NCI-H345 (cell line): ENCODE measurements around the gene PLCD1.
"Not testable (repeated sequence)": the region's sequence is repeated elsewhere in the genome, so short reads cannot be mapped to it uniquely, and the experiment has no call there.

Experiments
- DNase-seq: peaks from one replicate; lab custom pipeline; 2025; lab: John Stamatoyannopoulos, UW

Gene PLCD1

DNA sequence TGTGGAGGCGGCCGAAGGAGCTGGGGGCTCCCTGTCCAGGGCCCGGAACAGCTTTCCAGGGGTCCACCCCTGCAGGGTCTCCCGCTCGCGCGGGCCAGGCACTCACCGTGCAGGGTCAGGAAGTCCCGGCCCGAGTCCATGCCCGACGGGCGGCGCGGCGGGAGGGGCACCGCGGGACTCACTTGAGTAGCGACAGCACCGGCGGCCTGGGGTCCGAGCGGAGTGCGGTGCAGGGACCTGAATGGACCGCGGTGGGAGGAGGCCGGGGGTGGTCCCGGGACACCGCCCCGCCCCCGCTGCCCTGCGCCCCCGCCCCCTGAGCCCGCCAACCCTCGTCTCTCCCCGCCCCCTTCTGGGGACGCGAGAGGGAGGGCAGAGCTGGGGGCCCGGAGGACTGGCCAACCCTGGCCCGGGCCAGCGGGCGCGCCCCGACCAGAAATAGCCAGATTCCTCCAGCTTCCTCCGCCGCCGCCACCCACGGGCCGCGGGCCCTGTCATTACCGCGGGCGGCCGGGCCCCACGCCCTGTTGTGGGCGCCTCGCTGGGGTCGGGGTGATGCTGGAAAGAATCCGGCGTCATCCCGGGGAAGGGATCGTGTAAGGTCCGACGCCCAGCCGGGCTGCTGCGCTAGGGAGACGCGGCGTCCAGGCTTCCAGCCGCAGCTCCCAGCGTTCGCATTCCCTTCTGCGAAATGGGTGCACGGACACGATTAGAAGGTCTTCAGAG lies at the start of gene PLCD1:
TSS of gene PLCD1 (minus strand) at position 243 of the 726 bp plus-strand sequence. CDS start at position 140, 103 bp downstream.
- no peak for DNase-seq

GRCh38 chr3:38077073-38077472 lies 47.6 kb upstream of the PLCD1 start:
- DNase-seq = not testable (repeated sequence)

DNA sequence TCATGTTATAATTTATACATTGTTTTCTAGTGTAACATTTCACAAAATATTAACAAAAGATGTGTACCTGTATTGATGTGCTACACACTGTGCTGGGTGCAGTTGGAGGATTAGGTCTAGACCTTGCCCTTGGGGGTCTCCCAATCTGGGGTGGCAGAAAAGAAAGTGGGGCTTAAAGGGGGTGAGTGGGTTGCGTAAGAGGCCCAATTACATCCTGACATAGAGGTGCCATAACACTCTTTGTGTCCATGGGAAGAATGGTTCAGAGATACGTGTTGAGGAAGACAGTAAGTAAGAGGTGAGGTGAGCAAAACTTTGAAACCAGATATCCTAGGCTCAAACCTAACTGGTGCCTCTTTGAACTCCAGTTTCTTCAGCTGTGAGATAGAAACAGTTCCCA lies 40.6 kb upstream of the PLCD1 start:
- DNase-seq = no peak

DNA sequence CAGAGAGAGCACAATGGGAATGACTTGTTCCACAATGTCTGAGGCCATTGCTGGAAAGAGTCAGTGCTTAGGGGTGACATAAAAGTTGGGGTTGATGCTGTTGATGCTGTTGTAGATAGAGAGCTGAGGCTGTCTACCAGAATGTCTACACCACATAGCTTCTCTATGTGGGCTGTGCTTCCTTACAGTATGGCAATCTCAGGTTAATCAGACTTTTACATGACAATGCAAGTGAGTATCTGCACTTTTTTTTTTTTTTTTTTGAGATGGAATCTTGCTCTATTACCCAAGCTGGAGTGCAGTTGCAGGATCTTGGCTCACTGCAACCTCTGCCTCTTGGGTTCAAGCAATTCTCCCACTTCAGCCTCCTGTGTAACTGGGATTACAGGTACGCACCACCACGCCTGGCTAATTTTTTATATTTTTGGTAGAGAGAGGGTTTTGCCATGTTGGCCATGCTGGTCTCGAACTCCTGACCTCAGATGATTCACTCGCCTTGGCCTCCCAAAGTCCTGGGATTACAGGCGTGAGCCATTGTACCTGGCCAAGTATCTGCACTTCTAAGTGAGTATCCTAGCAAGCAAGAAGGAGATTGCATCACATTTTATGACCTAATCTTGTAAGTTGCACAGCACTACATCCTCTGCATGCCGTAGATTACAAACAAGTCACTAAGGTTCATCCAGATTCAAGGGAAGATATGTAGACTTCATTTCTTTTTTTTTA lies 38.2 kb upstream of the PLCD1 start:
- DNase-seq = no peak

- not testable (repeated sequence) for DNase-seq
Measured at GRCh38 chr3:38064453-38064852, 35.0 kb upstream of the PLCD1 start.

GRCh38 chr3:38062809-38063208 lies 33.4 kb upstream of the PLCD1 start:
- DNase-seq = no peak

GRCh38 chr3:38059591-38059990 lies 30.1 kb upstream of the PLCD1 start:
- no peak for DNase-seq

DNA sequence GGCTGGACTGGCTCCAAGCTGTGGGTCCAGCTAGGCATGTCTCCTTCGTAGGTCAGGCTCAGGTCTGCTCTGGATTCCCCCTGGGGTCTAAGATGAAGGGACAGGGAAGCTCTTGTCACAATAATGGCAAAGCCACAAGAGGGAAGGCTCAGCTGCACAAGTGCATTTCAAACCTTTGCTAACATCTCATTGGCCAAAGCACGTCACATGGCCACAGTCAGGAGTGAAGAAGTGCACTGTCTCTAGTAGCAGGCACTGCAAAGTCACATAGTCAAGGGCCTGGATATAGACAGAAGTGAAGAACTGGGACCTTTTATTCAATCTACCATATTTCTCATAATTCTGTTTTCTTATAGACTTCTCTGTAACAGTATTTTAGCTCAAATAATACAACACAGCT lies 29.7 kb upstream of the PLCD1 start:
- no peak for DNase-seq

DNA sequence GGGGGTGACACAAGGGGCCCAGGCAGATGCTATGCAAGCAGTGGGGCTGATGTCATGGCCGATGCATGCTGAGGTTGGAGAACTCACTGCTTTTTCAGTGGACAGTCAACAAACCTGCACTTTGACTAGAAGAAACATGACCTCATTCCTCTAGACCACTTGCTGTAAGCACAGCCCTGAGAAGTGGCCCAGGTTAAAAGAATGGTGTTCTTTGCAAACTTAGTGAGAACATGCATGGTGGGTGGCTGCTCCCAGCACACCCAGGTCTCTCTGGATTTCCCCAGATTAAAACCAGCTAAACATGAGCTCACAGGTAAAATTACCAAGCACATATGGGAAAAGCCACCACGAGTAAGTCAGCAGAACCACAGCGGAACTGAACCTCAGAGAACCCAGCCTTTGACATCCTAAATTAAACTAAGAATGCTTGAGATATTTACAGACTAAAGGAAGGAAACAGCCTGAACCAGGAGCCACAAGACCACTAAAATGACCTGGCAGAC lies 25.1 kb upstream of the PLCD1 start:
- no peak for DNase-seq

DNA sequence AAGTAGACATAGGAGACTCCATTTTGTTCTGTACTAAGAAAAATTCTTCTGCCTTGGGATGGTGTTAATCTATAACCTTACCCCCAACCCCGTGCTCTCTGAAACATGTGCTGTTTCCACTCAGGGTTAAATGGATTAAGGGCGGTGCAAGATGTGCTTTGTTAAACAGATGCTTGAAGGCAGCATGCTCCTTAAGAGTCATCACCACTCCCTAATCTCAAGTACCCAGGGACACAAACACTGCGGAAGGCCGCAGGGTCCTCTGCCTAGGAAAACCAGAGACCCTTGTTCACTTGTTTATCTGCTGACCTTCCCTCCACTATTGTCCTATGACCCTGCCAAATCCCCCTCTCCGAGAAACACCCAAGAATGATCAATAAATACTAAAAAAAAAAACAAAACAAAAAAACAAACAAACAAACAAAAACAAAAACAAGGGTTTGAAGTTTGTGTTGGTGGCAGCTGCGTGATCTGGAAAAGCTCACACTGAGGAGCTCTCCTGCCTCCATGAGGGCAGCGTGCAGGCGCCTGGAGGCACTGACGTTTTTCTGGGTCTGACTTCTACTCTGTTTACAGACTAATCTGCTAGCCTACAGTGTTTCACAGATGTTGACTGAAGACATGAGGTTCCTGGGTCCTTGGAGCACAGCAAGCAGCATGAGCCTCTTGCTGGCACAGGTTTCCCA lies 24.5 kb upstream of the PLCD1 start:
- DNase-seq = not testable (repeated sequence)

- not testable (repeated sequence) for DNase-seq
Measured at GRCh38 chr3:38053286-38053685, 23.8 kb upstream of the PLCD1 start.

DNA sequence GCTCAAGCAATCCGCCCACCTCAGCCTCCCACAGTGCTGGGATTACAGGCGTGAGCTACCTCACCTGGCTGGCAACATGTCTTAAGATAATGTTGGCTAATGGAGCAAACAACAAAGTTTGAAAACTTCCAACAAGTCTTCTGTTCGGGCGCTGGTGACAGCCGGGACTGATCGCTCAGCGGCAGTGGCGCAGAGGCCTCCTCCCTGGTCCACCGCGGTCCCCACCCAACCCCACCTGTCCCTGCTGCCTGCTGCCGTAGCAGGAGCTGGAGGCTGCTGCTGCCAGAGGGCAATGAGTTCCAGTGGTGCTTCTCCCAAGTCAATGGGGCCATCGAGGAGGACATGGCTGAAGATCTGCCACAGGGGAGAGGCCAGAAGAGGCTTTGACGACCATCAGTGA lies 21.7 kb upstream of the PLCD1 start:
- no peak for DNase-seq

GRCh38 chr3:38049358-38050126 lies 20.1 kb upstream of the PLCD1 start:
- DNase-seq = no peak

DNA sequence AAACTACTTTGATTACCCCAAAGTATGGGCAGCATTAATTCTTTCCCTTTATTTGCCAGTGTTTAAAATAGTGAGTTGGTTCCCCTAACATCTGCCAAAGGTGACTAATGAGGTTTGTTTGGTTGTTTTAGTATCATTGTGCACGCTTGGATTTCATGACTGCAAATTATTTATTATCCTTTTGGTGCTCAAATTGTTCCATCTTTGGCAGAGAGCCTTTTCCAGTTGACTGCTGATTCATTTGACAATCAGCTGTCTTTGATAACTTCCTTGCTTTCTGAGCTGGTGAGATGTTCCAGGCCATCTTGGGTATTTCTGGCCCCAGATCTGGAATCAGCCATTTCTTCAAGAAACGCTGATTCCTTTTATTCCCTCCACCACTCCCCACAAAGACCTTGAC lies 18.5 kb upstream of the PLCD1 start:
- DNase-seq = no peak

DNA sequence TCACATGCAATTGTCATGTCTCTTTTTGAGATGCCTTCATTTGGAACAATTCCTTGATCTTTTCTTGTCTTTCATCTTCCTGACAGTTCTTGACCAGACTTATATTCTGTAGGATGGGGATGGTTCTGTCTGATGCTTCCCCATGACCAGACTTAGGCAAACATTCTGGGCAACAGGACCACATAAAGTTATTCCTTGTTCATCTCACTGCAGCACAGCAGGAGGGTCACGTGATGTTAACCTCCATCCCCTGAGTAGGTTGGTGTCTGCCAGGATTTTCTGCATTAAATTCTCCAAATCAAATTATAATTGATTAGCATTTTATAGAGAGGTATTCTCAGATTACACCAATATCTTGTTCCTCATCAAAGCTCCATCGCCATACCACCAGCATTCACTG lies 17.4 kb upstream of the PLCD1 start:
- DNase-seq = no peak

- DNase-seq = no peak
Measured at GRCh38 chr3:38046027-38046426, 16.6 kb upstream of the PLCD1 start.

DNA sequence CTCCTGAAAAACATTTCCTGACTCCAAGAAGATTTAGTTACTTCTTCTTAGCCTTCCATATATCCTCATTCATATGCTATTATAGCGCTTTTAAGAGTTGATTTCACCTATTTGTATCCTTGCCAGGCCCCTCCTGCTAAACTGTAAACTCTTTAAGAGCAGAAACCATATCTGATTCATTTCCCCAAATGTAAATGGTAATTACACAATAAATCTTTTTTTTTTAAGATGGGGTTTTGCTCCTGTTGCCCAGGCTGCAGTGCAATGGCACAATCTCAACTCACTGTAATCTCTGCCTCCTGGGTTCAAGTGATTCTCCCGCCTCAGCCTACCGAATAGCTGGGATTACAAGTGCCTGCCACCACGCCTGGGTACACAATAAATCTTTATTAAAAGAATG lies 14.0 kb upstream of the PLCD1 start:
- no peak for DNase-seq

DNA sequence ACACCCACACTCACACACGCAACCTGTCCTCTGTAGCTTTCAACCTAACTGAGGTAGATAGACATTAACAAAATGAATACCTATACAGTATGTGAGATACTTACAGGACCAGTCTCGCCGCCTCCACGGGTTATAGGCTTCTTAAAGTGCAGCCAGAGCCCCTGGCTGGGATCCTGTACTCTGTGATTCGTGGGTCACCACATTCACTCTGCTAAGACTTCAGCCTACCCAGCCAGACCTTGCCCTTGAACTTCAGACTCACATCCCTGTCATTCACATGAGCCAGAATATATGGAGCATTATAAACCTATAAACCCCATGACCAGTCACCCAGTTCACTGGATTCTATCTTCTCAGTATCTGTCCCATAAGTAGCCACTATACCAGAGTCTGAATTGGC lies 11.0 kb upstream of the PLCD1 start:
- no peak for DNase-seq

DNA sequence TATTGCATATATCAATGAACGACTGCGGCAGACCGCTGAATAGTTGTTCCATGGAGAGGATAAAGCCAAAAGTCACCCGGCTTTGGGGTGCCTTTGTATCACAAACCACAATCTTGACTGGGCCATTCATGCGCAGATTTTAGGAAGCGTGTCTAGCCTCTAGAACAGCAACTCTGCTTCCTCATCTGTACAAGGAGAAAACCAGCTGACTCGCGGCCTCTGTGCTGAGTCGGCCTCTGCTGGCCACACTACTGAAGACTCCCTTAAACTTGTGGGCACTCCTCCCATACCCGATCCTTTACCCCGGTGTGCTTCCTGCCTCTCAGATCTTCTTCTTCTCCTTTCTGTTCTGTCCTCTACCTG lies 10.4 kb upstream of the PLCD1 start:
- DNase-seq = no peak

GRCh38 chr3:38039101-38039898 lies 9.9 kb upstream of the PLCD1 start, which contains the start of gene DLEC1:
Gene DLEC1, plus strand, starts transcription at chr3:38039208. Its CDS starts 18 bp downstream, at chr3:38039226.
- DNase-seq = no peak

DNA sequence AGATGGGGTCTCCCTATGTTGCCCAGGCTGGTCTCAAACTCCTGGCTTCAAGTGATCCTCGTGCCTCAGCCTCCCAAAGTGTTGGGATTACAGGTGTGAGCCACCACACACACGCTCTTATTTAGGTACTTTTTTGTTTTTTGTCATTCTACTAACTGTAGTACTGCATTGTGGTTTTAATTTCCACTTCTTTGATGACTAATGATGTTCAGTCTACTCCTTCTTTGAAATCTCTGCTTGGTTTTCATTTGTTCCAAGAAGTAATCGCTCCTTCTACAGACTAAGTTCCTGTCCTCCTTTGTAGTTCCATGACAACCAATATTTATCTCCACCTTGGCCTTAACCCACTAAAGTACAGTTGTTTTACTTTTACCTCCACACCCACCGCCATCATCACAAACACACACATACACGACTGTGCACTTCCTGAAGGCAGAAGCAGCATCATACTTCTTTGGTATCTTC lies 9.0 kb upstream of the PLCD1 start:
- DNase-seq = no peak
